Calu3 (cell line): ENCODE results near the gene CCDC146. TPM values are rescaled to one million over a fixed set of nuclear protein-coding genes. Genes with fewer than 3 reads are reported as not detected.

ENCODE experiments used
- BruUV-seq: library from RNA; stranded (reverse); fragments of 400-500 nt; replicated peaks from 2 replicates; lab custom pipeline; 2021; lab: Mats Ljungman, UMichigan
- CTCF ChIA-PET: fragments of 300-600 bp; sonication (Branson Sonifier 250); formaldehyde crosslinking; loops from one replicate; lab custom pipeline; 2022; ENCODE audit warnings: antibody characterized with exemption; lab: Charles Lee
- DNase-seq: peaks from one replicate; pipeline ENCODE4 v3.0.0; 2022
- H3K27ac Mint-ChIP-seq: one replicate; pipeline ENCODE4 v1.8.0; 2022; ENCODE audit warnings: mixed read lengths; ENCODE audit not compliant: unreplicated experiment
- H3K27me3 Mint-ChIP-seq: one replicate; pipeline ENCODE4 v1.8.0; 2022; ENCODE audit warnings: mixed read lengths; ENCODE audit not compliant: unreplicated experiment
- H3K36me3 Mint-ChIP-seq: one replicate; pipeline ENCODE4 v1.8.0; 2022; ENCODE audit warnings: mild to moderate bottlenecking, moderate library complexity, mixed read lengths; ENCODE audit not compliant: insufficient read depth, unreplicated experiment
- H3K4me1 Mint-ChIP-seq: one replicate; pipeline ENCODE4 v1.8.0; 2022; ENCODE audit warnings: mild to moderate bottlenecking, low read depth, mixed read lengths; ENCODE audit not compliant: unreplicated experiment
- H3K4me3 Mint-ChIP-seq: one replicate; pipeline ENCODE4 v1.8.0; 2022; ENCODE audit warnings: mild to moderate bottlenecking, low read depth, moderate library complexity, mixed read lengths; ENCODE audit not compliant: unreplicated experiment
- H3K9me3 Mint-ChIP-seq: one replicate; pipeline ENCODE4 v1.8.0; 2022; ENCODE audit warnings: low read depth, mixed read lengths; ENCODE audit not compliant: unreplicated experiment
- CTCF ChIP-seq: fragments of 200-600 bp; IDR thresholded peaks from one replicate; pipeline ENCODE4 v1.8.0; 2022; ENCODE audit warnings: antibody characterized with exemption; ENCODE audit not compliant: unreplicated experiment
- intact Hi-C: fragments of 100-400 bp; cut with micrococcal nuclease; formaldehyde crosslinking; loops from one replicate; pipeline ENCODE4 v1.10.0; 2022; ENCODE audit not compliant: unreplicated experiment
- total RNA-seq: library from RNA; stranded (reverse); gene quantifications from 2 replicates; pipeline ENCODE4 v1.2.3, GENCODE V29; 2022

Gene CCDC146
- total RNA-seq, 1 experiment from 2014 or later: 8.8 TPM

GRCh38 chr7:77288676-77289320 lies 166.4 kb downstream of the CCDC146 start:
- CTCF ChIA-PET: no interaction called here
- Mint-ChIP-seq H3K36me3 (no peaks in the 10 kb centered on the region), H3K4me3 (no peak overlapping the region), H3K27me3 (no peaks in the 10 kb centered on the region), H3K4me1 (no peaks in the 10 kb centered on the region), H3K9me3 (peaks cover 3% of the 10 kb centered on the region), H3K27ac (no peak overlapping the region)
- no TSS peak for BruUV-seq
- no peak for DNase-seq
- TF ChIP-seq CTCF: no peak
- intact Hi-C loops: no loop called here

GRCh38 chr7:77289387-77289786 lies 167.0 kb downstream of the CCDC146 start:
- H3K4me3 Mint-ChIP-seq: no peak overlapping the region
- H3K9me3 Mint-ChIP-seq: peaks cover 3% of the 10 kb centered on the region
- no peak for TF ChIP-seq CTCF
- no peaks in the 10 kb centered on the region for H3K27me3 Mint-ChIP-seq
- intact Hi-C loops: no loop called here
- DNase-seq: no peak
- CTCF ChIA-PET: no interaction called here
- no peaks in the 10 kb centered on the region for H3K36me3 Mint-ChIP-seq
- H3K4me1 Mint-ChIP-seq: no peaks in the 10 kb centered on the region
- BruUV-seq: no TSS peak
- no peak overlapping the region for H3K27ac Mint-ChIP-seq

GRCh38 chr7:77290425-77290824 lies 168.0 kb downstream of the CCDC146 start:
- CTCF ChIA-PET: no interaction called here
- no TSS peak for BruUV-seq
- no peaks in the 10 kb centered on the region for H3K36me3 Mint-ChIP-seq
- peaks cover 3% of the 10 kb centered on the region for H3K9me3 Mint-ChIP-seq
- no peak overlapping the region for H3K27ac Mint-ChIP-seq
- no peak for DNase-seq
- intact Hi-C loops: no loop called here
- no peak overlapping the region for H3K4me3 Mint-ChIP-seq
- no peaks in the 10 kb centered on the region for H3K4me1 Mint-ChIP-seq
- no peak for TF ChIP-seq CTCF
- H3K27me3 Mint-ChIP-seq: no peaks in the 10 kb centered on the region

GRCh38 chr7:77293046-77293445 lies 170.6 kb downstream of the CCDC146 start:
- no peaks in the 10 kb centered on the region for H3K27me3 Mint-ChIP-seq
- no peaks in the 10 kb centered on the region for H3K4me1 Mint-ChIP-seq
- intact Hi-C loops: no loop called here
- H3K9me3 Mint-ChIP-seq: peaks cover 2% of the 10 kb centered on the region
- no peak overlapping the region for H3K4me3 Mint-ChIP-seq
- no peak overlapping the region for H3K27ac Mint-ChIP-seq
- H3K36me3 Mint-ChIP-seq: no peaks in the 10 kb centered on the region
- BruUV-seq: no TSS peak
- TF ChIP-seq CTCF: no peak
- CTCF ChIA-PET: no interaction called here
- no peak for DNase-seq
